Measurements from ENCODE around the gene TBC1D5.

DNA sequence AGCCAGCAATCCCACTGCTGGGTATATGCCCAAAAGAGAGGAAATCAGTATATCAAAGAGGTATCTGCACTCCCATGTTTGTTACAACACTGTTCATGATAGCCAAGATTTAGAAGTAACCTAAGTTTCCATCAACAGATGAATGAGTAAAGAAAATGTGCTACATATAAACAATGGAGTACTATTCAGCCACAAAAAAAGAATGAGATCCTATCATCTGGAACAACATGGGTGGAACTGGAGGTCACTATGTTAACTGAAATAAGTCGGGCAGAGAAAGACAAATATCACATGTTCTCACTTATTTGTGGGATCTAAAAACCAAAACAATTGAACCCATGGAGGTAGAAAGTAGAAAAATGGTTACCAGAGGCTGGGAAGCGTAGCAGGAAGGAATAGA is 108.2 kb downstream of the TBC1D5 start:
- TF ChIP-seq CTCF (IDR thresholded peaks at IDR 0.05) (no peak), POLR2A (IDR thresholded peaks at IDR 0.05) (no peak), POLR2AphosphoS5 (IDR thresholded peaks at IDR 0.05; ENCODE audit: insufficient read depth in 1 of 2, low read depth in 1 of 2) (no peak)

All from vagina (tissue), 2 donors.